Spleen (tissue), 11 donors: ENCODE measurements around the gene KCNAB1. TPM values are rescaled to one million over a fixed set of nuclear protein-coding genes. Genes with fewer than 3 reads are reported as not detected.
A peak's percentile ranks its signal among the peaks of the same experiment; 100 is the strongest.

Source experiments
- DNase-seq: peaks from one replicate; pipeline ENCODE4 v3.0.0-alpha.2; 2020
- H3K27ac ChIP-seq, 8 donors: fragments of 200-600 bp; sonication (generic) in 7 of 8; 1 replicate in 4 of 8; 2 replicates in 4 of 8; pipeline versions ENCODE4 v1.5.0 to v1.8.0; 2016 to 2021; ENCODE audit warnings: inconsistent platforms in 4 of 8, mild to moderate bottlenecking in 4 of 8, moderate library complexity in 1 of 8
- H3K27me3 ChIP-seq, 7 donors: fragments of 200-600 bp; sonication (generic) in 6 of 7; replicated peaks in 1 of 7; 1 replicate in 4 of 7; 2 replicates in 3 of 7; pipeline versions ENCODE4 v1.5.0 to v1.8.0; 2016 to 2021; ENCODE audit warnings: inconsistent platforms in 3 of 7, mild to moderate bottlenecking in 1 of 7
- H3K36me3 ChIP-seq, 6 donors: fragments of 200-600 bp; sonication (generic) in 5 of 6; 1 replicate in 4 of 6; 2 replicates in 2 of 6; pipeline versions ENCODE4 v1.5.0 to v1.8.0; 2016 to 2021; ENCODE audit warnings: inconsistent platforms in 2 of 6
- H3K4me1 ChIP-seq, 6 donors: fragments of 200-600 bp; sonication (generic) in 5 of 6; 1 replicate in 3 of 6; 2 replicates in 3 of 6; pipeline versions ENCODE4 v1.5.0 to v1.8.0; 2016 to 2021; ENCODE audit warnings: inconsistent platforms in 3 of 6
- H3K4me3 ChIP-seq, 8 donors: fragments of 200-600 bp; sonication (generic) in 7 of 8; 1 replicate in 4 of 8; 2 replicates in 4 of 8; pipeline versions ENCODE4 v1.5.0 to v1.8.0; 2016 to 2021; ENCODE audit warnings: inconsistent platforms in 4 of 8, mild to moderate bottlenecking in 4 of 8, moderate library complexity in 2 of 8
- H3K9me3 ChIP-seq, 8 donors: fragments of 200-600 bp; sonication (generic) in 7 of 8; 1 replicate in 4 of 8; 2 replicates in 4 of 8; pipeline versions ENCODE4 v1.5.0 to v1.8.0; 2016 to 2021; ENCODE audit warnings: inconsistent platforms in 4 of 8
- CTCF ChIP-seq, 11 experiments: fragments of 200-600 bp in 7 of 11; fragments of 450-650 bp in 4 of 11; sonication (generic) in 4 of 11; IDR thresholded peaks in 8 of 11; conservative IDR thresholded peaks in 3 of 11; 1 replicate in 7 of 11; 2 replicates in 4 of 11; pipeline versions ENCODE4 v1.4.0 to v1.8.0; 2016 to 2021; ENCODE audit warnings: antibody characterized with exemption in 11 of 11, inconsistent platforms in 4 of 11, mild to moderate bottlenecking in 1 of 11
- POLR2A ChIP-seq, 3 donors: fragments of 450-650 bp; IDR thresholded peaks; one replicate each; pipeline ENCODE4 v1.5.1; 2017; ENCODE audit warnings: antibody characterized with exemption in 3 of 3, mild to moderate bottlenecking in 1 of 3
- POLR2AphosphoS5 ChIP-seq, 3 donors: sonication (generic); formaldehyde crosslinking; IDR thresholded peaks; one replicate each; pipeline ENCODE4 v1.5.1; 2017; ENCODE audit warnings: antibody characterized with exemption in 3 of 3
- WGBS, 5 donors: extraction: QIAGEN DNeasy Blood & Tissue Kit in 3 of 5; methylation state at CpG; one replicate each; pipeline versions ENCODE4 v1.1.5 to v1.1.7; 2013 to 2018; 5-methylcytosine and 5-hydroxymethylcytosine counted together
- intact Hi-C: fragments of 100-400 bp; cut with DNase I; formaldehyde crosslinking; loops from one replicate; pipeline ENCODE4 v1.15.0; 2023; ENCODE audit warnings: low total_unique reads
- polyA plus RNA-seq, 3 donors: library from polyadenylated mRNA; stranded (reverse); fragments of 200-250 nt; gene quantifications; one replicate each; pipeline ENCODE4 v1.2.1, GENCODE V29; 2013
- total RNA-seq, 7 donors: library from RNA; depleted of rRNA in 3 of 7; stranded (reverse); fragments of >200 nt in 3 of 7; fragmentation: NEBNext Ultra II Directional in 4 of 7; extraction: Animal tissue kit (Norgen Biotek cat#: 25700) in 4 of 7; gene quantifications; one replicate each; pipeline versions ENCODE4 v1.1.0 to v1.2.1, GENCODE V29; 2016 to 2021
- donor health status: healthy with polysubstance abuse.
- donor health status: DM: no; HTN: no; CAD: no; lungs with moderate emphysema.
- donor health status: DM: no; HTN: no; CAD: no.
- donor health status: Bipolar disorder and iron deficiency.
- donor health status: healthy.
- donor health status: DM: no; HTN: no; CAD: no.
- donor health status: DM: yes; HTN: yes; CAD: no.

KCNAB1 gene
- total and polyA plus RNA-seq, 10 donors: 0.59 to 10.5 (median 6.3) TPM

- Histone ChIP-seq H3K9me3 (no peaks in the 10 kb centered on the region), H3K27me3 (no peaks in the 10 kb centered on the region), H3K27ac (no peak overlapping the region), H3K36me3 (no peaks in the 10 kb centered on the region), H3K4me1 (peaks cover 0 to 26% (median 2%) of the 10 kb centered on the region in 6 donors), H3K4me3 (no peak overlapping the region)
- DNase-seq: no peak
- TF ChIP-seq CTCF (IDR thresholded peaks at IDR 0.05 in 8 of 11, conservative IDR thresholded peaks at IDR 0.05 in 3 of 11) (no peak), POLR2A (IDR thresholded peaks at IDR 0.05) (no peak), POLR2AphosphoS5 (IDR thresholded peaks at IDR 0.05) (no peak)
- intact Hi-C loops: no loop called here
Measured at GRCh38 chr3:156581954-156582353, 461.6 kb downstream of the KCNAB1 start.

- no peak for DNase-seq
- Histone ChIP-seq H3K9me3 (no peaks in the 10 kb centered on the region), H3K27ac (no peak overlapping the region), H3K36me3 (no peaks in the 10 kb centered on the region), H3K27me3 (no peaks in the 10 kb centered on the region), H3K4me3 (no peak overlapping the region), H3K4me1 (peaks cover 0 to 27% (median under 1%) of the 10 kb centered on the region in 6 donors)
- TF ChIP-seq POLR2A (IDR thresholded peaks at IDR 0.05) (no peak), POLR2AphosphoS5 (IDR thresholded peaks at IDR 0.05) (no peak), CTCF (IDR thresholded peaks at IDR 0.05 in 8 of 11, conservative IDR thresholded peaks at IDR 0.05 in 3 of 11) (no peak)
- intact Hi-C loops: no loop called here
- 85 to 92% (median 89%) methylated on average over 4 of the region's 4 CpGs for WGBS, 5 donors
Measured at GRCh38 chr3:156582532-156583183, 462.3 kb downstream of the KCNAB1 start.

- no peak overlapping the region for H3K4me3 ChIP-seq
- H3K4me1 ChIP-seq: peaks cover 0 to 31% (median 1%) of the 10 kb centered on the region in 6 donors
- no peaks in the 10 kb centered on the region for H3K36me3 ChIP-seq
- no peaks in the 10 kb centered on the region for H3K9me3 ChIP-seq
- TF ChIP-seq POLR2AphosphoS5 (IDR thresholded peaks at IDR 0.05) (no peak), POLR2A (IDR thresholded peaks at IDR 0.05) (no peak), CTCF (IDR thresholded peaks at IDR 0.05 in 8 of 11, conservative IDR thresholded peaks at IDR 0.05 in 3 of 11) (no peak)
- no peaks in the 10 kb centered on the region for H3K27me3 ChIP-seq
- intact Hi-C loops: no loop called here
- no peak for DNase-seq
- H3K27ac ChIP-seq: no peak overlapping the region
Measured at GRCh38 chr3:156583469-156583868, 463.1 kb downstream of the KCNAB1 start.

GRCh38 chr3:156586905-156587759 is 466.8 kb downstream of the KCNAB1 start:
- H3K4me3 ChIP-seq: no peak overlapping the region
- H3K9me3 ChIP-seq: peaks cover 0 to 3% (median 0%) of the 10 kb centered on the region in 8 donors
- no peaks in the 10 kb centered on the region for H3K27me3 ChIP-seq
- peak overlapping the region; percentile 24 to 75 (median 56) for H3K27ac ChIP-seq
- H3K36me3 ChIP-seq: no peaks in the 10 kb centered on the region
- no peak for DNase-seq
- WGBS, 5 donors: 49 to 70% (median 55%) methylated on average over 5 of the region's 5 CpGs
- peaks cover 0 to 29% (median 1%) of the 10 kb centered on the region in 6 donors for H3K4me1 ChIP-seq
- TF ChIP-seq POLR2A (IDR thresholded peaks at IDR 0.05): no peak
- no peak for TF ChIP-seq CTCF (IDR thresholded peaks at IDR 0.05 in 8 of 11, conservative IDR thresholded peaks at IDR 0.05 in 3 of 11)
- no peak for TF ChIP-seq POLR2AphosphoS5 (IDR thresholded peaks at IDR 0.05)
- intact Hi-C loops: no loop called here
